GM19193 (cell line): ENCODE data around the gene WDR72.

Experiments
- POLR2A ChIP-seq: IDR thresholded peaks from 4 replicates; pipeline ENCODE4 v1.6.1; 2011; ENCODE audit not compliant: insufficient read depth, insufficient read length; ENCODE audit errors: extremely low read depth

The WDR72 gene

DNA sequence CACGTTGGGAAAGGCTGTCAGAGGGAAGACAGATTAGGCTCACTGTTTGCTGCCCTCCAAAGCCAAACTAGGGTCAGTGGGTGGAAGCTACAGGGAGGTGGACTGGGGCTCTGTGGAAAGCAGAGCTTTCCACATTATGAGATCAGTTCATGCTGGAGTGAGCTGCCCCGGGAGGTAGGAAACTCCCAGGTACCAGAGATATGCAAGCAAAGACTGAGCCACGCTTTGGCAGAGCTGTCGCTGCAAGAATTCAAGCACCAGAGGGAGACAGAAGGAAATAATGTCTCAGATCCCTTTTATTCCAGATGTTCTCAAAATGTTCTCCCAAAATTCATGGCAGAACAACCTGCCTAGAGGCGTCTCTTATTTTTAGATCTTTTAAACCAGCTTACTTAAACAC lies 286.6 kb downstream of the WDR72 start:
- no peak for TF ChIP-seq POLR2A

GRCh38 chr15:53472210-53472609 lies 287.3 kb downstream of the WDR72 start:
- no peak for TF ChIP-seq POLR2A

DNA sequence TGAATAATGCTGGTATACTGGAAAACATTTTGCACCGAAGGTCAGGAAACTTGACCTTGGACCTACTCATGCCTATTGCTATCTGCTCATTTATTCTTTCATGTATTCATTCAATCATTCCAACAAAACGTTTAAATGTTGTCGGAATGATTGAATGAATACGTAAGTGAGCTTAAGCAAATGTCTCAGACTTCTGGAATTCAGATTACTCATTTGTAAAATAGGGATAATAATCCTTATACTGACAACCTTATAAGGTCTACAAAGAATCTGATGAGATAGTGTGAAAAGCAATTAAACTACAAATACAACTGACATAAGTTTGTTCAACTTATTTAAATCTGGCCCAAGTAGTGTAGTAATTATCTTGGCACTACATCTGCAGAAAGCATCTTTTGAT lies 288.7 kb downstream of the WDR72 start:
- TF ChIP-seq POLR2A = no peak

DNA sequence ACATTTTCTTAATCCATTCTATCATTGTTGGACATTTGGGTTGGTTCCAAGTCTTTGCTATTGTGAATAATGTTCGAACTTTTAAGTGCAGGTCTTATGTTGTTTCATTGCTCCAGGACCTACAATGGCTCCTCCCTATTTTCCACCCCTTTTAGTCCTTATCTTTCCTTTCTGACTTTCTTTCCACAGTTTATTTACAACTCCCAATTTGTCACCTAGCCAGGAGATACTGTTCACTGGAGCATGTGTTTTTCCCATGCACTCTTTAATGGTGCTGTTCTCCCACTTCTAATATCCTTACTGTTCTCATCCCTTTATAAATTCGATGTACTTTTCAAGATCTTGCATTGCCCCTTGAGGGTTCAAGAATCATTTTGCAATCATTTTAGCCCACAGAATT lies 290.0 kb downstream of the WDR72 start:
- TF ChIP-seq POLR2A = no peak
